H1 (cell line): Measurements from ENCODE around the gene CTIF. TPM values are rescaled to one million over a fixed set of nuclear protein-coding genes. Genes with fewer than 3 reads are reported as not detected.
A peak's percentile ranks its signal among the peaks of the same experiment; 100 is the strongest.

Experiments used
- CTCF ChIA-PET: fragments of 300-600 bp; sonication (Branson Sonifier 250); formaldehyde crosslinking; loops from one replicate; lab custom pipeline; 2021; ENCODE audit not compliant: partially characterized antibody; lab: Charles Lee
- POLR2A ChIA-PET: fragments of 300-600 bp; sonication (Branson Sonifier 250); formaldehyde crosslinking; loops from one replicate; lab custom pipeline; 2021; ENCODE audit warnings: inconsistent platforms; ENCODE audit not compliant: partially characterized antibody; lab: Charles Lee
- DNase-seq, 2 experiments: peaks; one replicate each; pipeline versions ENCODE4 v3.0.0 to v3.0.0-alpha.2; 2010 to 2022; ENCODE audit warnings: low spot score in 2 of 2, low read depth in 1 of 2, mixed read lengths in 1 of 2
- FAIRE-seq: peaks from 2 replicates; lab custom pipeline; 2011; peaks lifted over from hg19 to GRCh38; lab: Jason Lieb, UNC
- H2AFZ ChIP-seq: 2 replicates; pipeline ENCODE4 v1.8.1; 2012; ENCODE audit warnings: low read length, inconsistent platforms
- H2AK5ac ChIP-seq: 2 replicates; pipeline ENCODE4 v1.6.1; 2013; ENCODE audit warnings: low read depth, low read length
- H2BK120ac ChIP-seq: replicated peaks from 2 replicates; pipeline ENCODE3; 2013; ENCODE audit warnings: low read depth, low read length, inconsistent platforms
- H2BK12ac ChIP-seq: 2 replicates; pipeline ENCODE4 v1.6.1; 2013; ENCODE audit warnings: low read depth, low read length
- H2BK15ac ChIP-seq: 2 replicates; pipeline ENCODE4 v1.6.1; 2013; ENCODE audit warnings: low read length
- H2BK20ac ChIP-seq: 2 replicates; pipeline ENCODE4 v1.6.1; 2013; ENCODE audit warnings: low read length
- H2BK5ac ChIP-seq: 2 replicates; pipeline ENCODE4 v1.6.1; 2013; ENCODE audit warnings: low read depth, low read length
- H3K14ac ChIP-seq: 2 replicates; pipeline ENCODE4 v1.6.1; 2013; ENCODE audit warnings: inconsistent platforms; ENCODE audit not compliant: insufficient read length
- H3K18ac ChIP-seq: 2 replicates; pipeline ENCODE4 v1.6.1; 2013; ENCODE audit warnings: low read length; ENCODE audit errors: extremely low read depth
- H3K23ac ChIP-seq: 2 replicates; pipeline ENCODE4 v1.6.1; 2013; ENCODE audit warnings: inconsistent platforms; ENCODE audit not compliant: insufficient read length
- H3K23me2 ChIP-seq: 2 replicates; pipeline ENCODE4 v1.6.1; 2013; ENCODE audit warnings: low read depth, low read length
- H3K27ac ChIP-seq: 2 replicates; pipeline ENCODE4 v1.6.1; 2011; ENCODE audit warnings: low read depth, low read length, inconsistent platforms
- H3K27me3 ChIP-seq, 4 experiments: replicated peaks in 1 of 4; 1 replicate in 1 of 4; 2 replicates in 3 of 4; pipeline versions ENCODE4 v1.6.1 to v1.8.1; 2011 to 2013; ENCODE audit warnings: low read length in 3 of 4, mild to moderate bottlenecking in 3 of 4, inconsistent platforms in 2 of 4, mixed read lengths in 2 of 4, moderate library complexity in 1 of 4; ENCODE audit not compliant: control insufficient read depth in 3 of 4, insufficient read depth in 3 of 4; ENCODE audit errors: extremely low read depth in 1 of 4
- H3K36me3 ChIP-seq, 4 experiments: 2 replicates each; pipeline versions ENCODE4 v1.6.1 to v1.8.1; 2011 to 2013; ENCODE audit warnings: mild to moderate bottlenecking in 4 of 4, low read length in 3 of 4, moderate library complexity in 2 of 4, control low read depth in 1 of 4, inconsistent platforms in 1 of 4; ENCODE audit not compliant: insufficient read depth in 4 of 4, control insufficient read depth in 2 of 4
- H3K4ac ChIP-seq: replicated peaks from 2 replicates; pipeline ENCODE3; 2013; ENCODE audit warnings: low read length, low read depth, mixed read lengths, inconsistent platforms; ENCODE audit not compliant: insufficient read length
- H3K4me1 ChIP-seq, 4 experiments: replicated peaks in 1 of 4; 1 replicate in 1 of 4; 2 replicates in 3 of 4; pipeline versions ENCODE4 v1.6.1 to v1.8.1; 2011 to 2013; ENCODE audit warnings: low read length in 3 of 4, inconsistent platforms in 2 of 4, mixed read lengths in 1 of 4; ENCODE audit not compliant: insufficient read depth in 4 of 4, control insufficient read depth in 3 of 4
- H3K4me2 ChIP-seq, 2 experiments: 2 replicates each; pipeline versions ENCODE4 v1.6.1 to v1.8.1; 2011 to 2013; ENCODE audit warnings: low read depth in 2 of 2, low read length in 2 of 2, control low read depth in 1 of 2, inconsistent platforms in 1 of 2, mild to moderate bottlenecking in 1 of 2; ENCODE audit not compliant: insufficient read depth in 1 of 2
- H3K4me3 ChIP-seq, 4 experiments: fragments of 200-600, 300-600 bp in 1 of 4; sonication (generic), shearing (Covaris generic), sonication (Bioruptor Twin) in 1 of 4; 2 replicates each; pipeline versions ENCODE4 v1.5.1 to v1.8.1; 2011 to 2016; ENCODE audit warnings: low read length in 4 of 4, low read depth in 3 of 4, control low read depth in 2 of 4, inconsistent platforms in 2 of 4, mild to moderate bottlenecking in 2 of 4, mixed read lengths in 1 of 4, moderate library complexity in 1 of 4; ENCODE audit not compliant: insufficient read depth in 2 of 4; ENCODE audit errors: extremely low read depth in 1 of 4
- H3K56ac ChIP-seq: replicated peaks from 2 replicates; pipeline ENCODE3; 2013; ENCODE audit warnings: low read depth, mild to moderate bottlenecking, mixed read lengths, low read length, inconsistent platforms; ENCODE audit not compliant: insufficient read length
- H3K79me1 ChIP-seq: 2 replicates; pipeline ENCODE4 v1.6.1; 2013; ENCODE audit warnings: low read depth, low read length, control low read depth
- H3K79me2 ChIP-seq, 2 experiments: 2 replicates each; pipeline versions ENCODE4 v1.6.1 to v1.8.1; 2012 to 2013; ENCODE audit warnings: low read length in 2 of 2, mild to moderate bottlenecking in 2 of 2, inconsistent platforms in 1 of 2; ENCODE audit not compliant: insufficient read depth in 2 of 2, control insufficient read depth in 1 of 2
- H3K9ac ChIP-seq, 4 experiments: replicated peaks in 1 of 4; 1 replicate in 1 of 4; 2 replicates in 3 of 4; pipeline versions ENCODE4 v1.6.1 to v1.8.1; 2011 to 2013; ENCODE audit warnings: low read depth in 3 of 4, low read length in 3 of 4, control low read depth in 2 of 4, mild to moderate bottlenecking in 2 of 4, moderate library complexity in 2 of 4, inconsistent platforms in 1 of 4; ENCODE audit errors: extremely low read depth in 1 of 4
- H3K9me3 ChIP-seq, 2 experiments: 2 replicates each; pipeline versions ENCODE4 v1.6.1 to v1.8.1; 2012 to 2013; ENCODE audit warnings: mild to moderate bottlenecking in 2 of 2, moderate library complexity in 2 of 2, control low read depth in 1 of 2, inconsistent platforms in 1 of 2, low read depth in 1 of 2, low read length in 1 of 2, mixed read lengths in 1 of 2; ENCODE audit not compliant: insufficient read depth in 2 of 2
- H4K20me1 ChIP-seq, 2 experiments: replicated peaks in 1 of 2; 2 replicates each; pipeline versions ENCODE3 to v1.8.1; 2011 to 2013; ENCODE audit warnings: inconsistent platforms in 2 of 2, low read length in 2 of 2, mild to moderate bottlenecking in 1 of 2; ENCODE audit not compliant: insufficient read depth in 2 of 2, control insufficient read depth in 1 of 2
- H4K5ac ChIP-seq: 2 replicates; pipeline ENCODE4 v1.6.1; 2013; ENCODE audit warnings: low read length, low read depth, mixed read lengths, inconsistent platforms; ENCODE audit not compliant: insufficient read length
- H4K8ac ChIP-seq: 2 replicates; pipeline ENCODE4 v1.8.0; 2013; ENCODE audit warnings: mild to moderate bottlenecking, moderate library complexity, low read length, inconsistent platforms; ENCODE audit not compliant: insufficient read depth; ENCODE audit errors: extremely low read depth
- H4K91ac ChIP-seq: replicated peaks from 2 replicates; pipeline ENCODE3; 2013; ENCODE audit warnings: low read length, mixed read lengths, inconsistent platforms; ENCODE audit not compliant: insufficient read length
- ASH2L ChIP-seq: fragments of 200-600, 300-600 bp; sonication (generic); IDR thresholded peaks from one replicate; pipeline ENCODE4 v1.7.1; 2017; ENCODE audit warnings: low read length
- CTBP2 ChIP-seq: IDR thresholded peaks from 2 replicates; pipeline ENCODE4 v1.7.0; 2011; ENCODE audit warnings: borderline replicate concordance, mild to moderate bottlenecking, moderate library complexity, mixed read lengths, low read length; ENCODE audit not compliant: insufficient read depth, insufficient read length
- GABPA ChIP-seq: IDR thresholded peaks from 2 replicates; pipeline ENCODE4 v1.6.1; 2011; ENCODE audit warnings: mild to moderate bottlenecking, low read length, moderate library complexity, borderline replicate concordance; ENCODE audit not compliant: insufficient read depth
- NRF1 ChIP-seq: IDR thresholded peaks from 2 replicates; pipeline ENCODE4 v1.6.1; 2011; ENCODE audit warnings: mild to moderate bottlenecking, low read depth, low read length, improper control_type of control experiment
- POLR2AphosphoS5 ChIP-seq: IDR thresholded peaks from 2 replicates; pipeline ENCODE4 v1.6.1; 2011; ENCODE audit warnings: low read depth, low read length
- POU5F1 ChIP-seq: IDR thresholded peaks from 2 replicates; pipeline ENCODE4 v1.6.1; 2011; ENCODE audit warnings: low read depth, mild to moderate bottlenecking, low read length, moderate library complexity
- RAD21 ChIP-seq, 2 experiments: IDR thresholded peaks in 1 of 2; conservative IDR thresholded peaks in 1 of 2; 2 replicates each; pipeline ENCODE4 v1.6.1; 2011; ENCODE audit warnings: low read depth in 2 of 2, low read length in 2 of 2, improper control_type of control experiment in 1 of 2, inconsistent platforms in 1 of 2, mild to moderate bottlenecking in 1 of 2, moderate library complexity in 1 of 2
- SIN3A ChIP-seq, 2 experiments: IDR thresholded peaks in 1 of 2; conservative IDR thresholded peaks in 1 of 2; 2 replicates each; pipeline ENCODE4 v1.6.1; 2011 to 2012; ENCODE audit warnings: low read length in 2 of 2, improper control_type of control experiment in 1 of 2, low read depth in 1 of 2, mild to moderate bottlenecking in 1 of 2
- TAF1 ChIP-seq: IDR thresholded peaks from 2 replicates; pipeline ENCODE4 v1.6.1; 2011; ENCODE audit warnings: mild to moderate bottlenecking, low read depth, low read length
- TEAD4 ChIP-seq: IDR thresholded peaks from 2 replicates; pipeline ENCODE4 v1.6.1; 2012; ENCODE audit warnings: low read depth, low read length, inconsistent platforms, mixed read lengths
- YY1 ChIP-seq: IDR thresholded peaks from 2 replicates; pipeline ENCODE4 v1.6.1; 2011; ENCODE audit warnings: low read depth, mild to moderate bottlenecking, low read length
- WGBS, 2 experiments: shearing (Covaris generic) in 1 of 2; methylation state at CpG; one replicate each; pipeline versions ENCODE4 v1.1.6 to v1.1.7; 2013 to 2015; ENCODE audit warnings: low lambda C conversion rate in 2 of 2, mixed read lengths in 2 of 2, inconsistent platforms in 1 of 2, low coverage in 1 of 2, missing lambda C conversion rate in 1 of 2; ENCODE audit not compliant: insufficient replicate concordance in 2 of 2, insufficient coverage in 1 of 2, insufficient read length in 1 of 2; ENCODE audit errors: extremely low coverage in 1 of 2, missing lambda C conversion rate in 1 of 2; 5-methylcytosine and 5-hydroxymethylcytosine counted together
- polyA plus RNA-seq, 7 experiments: library from polyadenylated mRNA; depleted of rRNA in 3 of 7; stranded (reverse) in 5 of 7; unstranded in 2 of 7; fragments of >200 nt in 5 of 7; fragments of 200-250 nt in 2 of 7; gene quantifications; 1 replicate in 5 of 7; 2 replicates in 1 of 7; 4 replicates in 1 of 7; pipeline versions ENCODE4 v1.2.1 to v1.2.3, GENCODE V29; 2011 to 2013; ENCODE audit warnings: missing spikeins in 2 of 7, mixed read lengths in 2 of 7
- total RNA-seq: library from RNA; stranded (reverse); fragmentation: NEBNext Ultra II Directional; extraction: Animal tissue kit (Norgen Biotek cat#: 25700); gene quantifications from 2 replicates; pipeline ENCODE4 v1.2.1, GENCODE V29; 2021

Gene CTIF
- total and polyA plus RNA-seq, 2 of the 8 experiments (the other 6 are each of a cell fraction or from before 2014, with no cell fraction given) = 9.0 to 17.8 TPM

GRCh38 chr18:48546396-48546795 is 7.6 kb downstream of the CTIF start:
- Histone ChIP-seq H3K36me3 (no peaks in the 10 kb centered on the region), H4K8ac (no peak overlapping the region), H3K4me3 (peak overlapping the region in 3 of 4 experiments; percentile 9 to 35 (median 23); a peak in 4 of 8 replicates), H2BK120ac (no peak overlapping the region), H3K4me1 (peaks cover 37 to 64% (median 54%) of the 10 kb centered on the region in 4 experiments), H4K5ac (no peak overlapping the region), H2AK5ac (peak overlapping the region; percentile 53), H3K4me2 (peak overlapping the region; percentile 49 to 56), H3K27me3 (peaks cover 0 to 7% (median 6%) of the 10 kb centered on the region in 4 experiments; a peak in 5 of 7 replicates), H2BK5ac (no peak overlapping the region), H2BK15ac (peak overlapping the region; percentile 12; the same call in 1 of the 2 replicates), H3K18ac (peak overlapping the region; percentile 72; the same call in 1 of the 2 replicates), H3K23me2 (peaks cover 1% of the 10 kb centered on the region; the same call in 1 of the 2 replicates), H3K9ac (peak overlapping the region in 2 of 4 experiments; percentile 13 to 20; a peak in 2 of 7 replicates), H3K27ac (no peak overlapping the region), H3K79me1 (peaks cover 19% of the 10 kb centered on the region), H3K9me3 (no peaks in the 10 kb centered on the region), H4K91ac (no peak overlapping the region), H3K79me2 (peaks cover 7 to 60% of the 10 kb centered on the region in 2 experiments), H4K20me1 (peaks cover 3 to 12% of the 10 kb centered on the region in 2 experiments), H2BK12ac (peak overlapping the region; percentile 82), H3K4ac (no peak overlapping the region), H2AFZ (no peak overlapping the region), H3K56ac (no peak overlapping the region), H3K14ac (no peak overlapping the region), H3K23ac (no peak overlapping the region), H2BK20ac (peak overlapping the region; percentile 38; the same call in 1 of the 2 replicates)
- FAIRE-seq (no peak), DNase-seq (no peak)
- 58% methylated on average over 6 of the region's 6 CpGs; no CpG with 5 or more reads in 1 of the 2 experiments for WGBS, 2 experiments
- ChIA-PET POLR2A (interaction anchor here (1.3 to 1.8 kb wide), 2 partner anchors 11 to 27 kb away, joined by 4 to 5 read pairs; no protein-coding TSS in a partner anchor), CTCF (interaction anchor here (1.2 to 2.6 kb wide), 2 partner anchors 9 to 118 kb away, joined by 3 to 6 read pairs; no protein-coding TSS in a partner anchor)
- TF ChIP-seq NRF1 (no peak), RAD21 (IDR thresholded peaks at IDR 0.05 in 1 of 2, conservative IDR thresholded peaks at IDR 0.05 in 1 of 2; ENCODE audit: low read depth in 2 of 2, low read length in 2 of 2) (no peak), POU5F1 (no peak), POLR2AphosphoS5 (no peak), YY1 (no peak), ASH2L (no peak), TAF1 (no peak), TEAD4 (no peak), SIN3A (conservative IDR thresholded peaks at IDR 0.05 in 1 of 2, IDR thresholded peaks at IDR 0.05 in 1 of 2; ENCODE audit: low read depth in 1 of 2, low read length in 2 of 2) (no peak), CTBP2 (no peak), GABPA (no peak)
